A549 treated with CpdA at 1 μM for 4 hours (cell line): ENCODE data around the gene RBMXL3. TPM values are rescaled to one million over a fixed set of nuclear protein-coding genes. Genes with fewer than 3 reads are reported as not detected.

Experiments
- total RNA-seq: library from RNA; stranded (reverse); fragments of 200-300 nt; extraction: Qiagen RNA extraction; gene quantifications from 5 replicates; pipeline ENCODE4 v1.2.3, GENCODE V29; 2022; ENCODE audit warnings: low read depth

RBMXL3 gene
- not detected in 5 replicates for total RNA-seq

GRCh38 chrX:115189110-115189509 is at the start of gene RBMXL3:
RBMXL3 (plus strand) TSS chrX:115189410; CDS start chrX:115189442, 32 bp downstream.

GRCh38 chrX:115233497-115234455 is 44.6 kb downstream of the RBMXL3 start, which contains the start of gene LRCH2:
LRCH2 (minus strand) TSS chrX:115234096; CDS start chrX:115234041, 55 bp downstream.

Other genes with a start within 250 kb of the RBMXL3 start
- 0.10 TPM in 1 of 5 replicates, not detected in the others for gene IL13RA2, start 171.8 kb upstream of the RBMXL3 start, total RNA-seq
- gene LRCH2, start 44.7 kb downstream of the RBMXL3 start, total RNA-seq, result 0.04 to 0.05 TPM in 2 of 5 replicates, not detected in the others
- not detected in 5 replicates for gene LUZP4, start 100.3 kb downstream of the RBMXL3 start, total RNA-seq